Cerebellar cortex (tissue), 1 donor: ENCODE data around the gene CFAP99.
"Not testable (repeated sequence)": the region's sequence is repeated elsewhere in the genome, so short reads cannot be mapped to it uniquely, and the experiment has no call there.

Source experiments
- DNase-seq: peaks from one replicate; pipeline ENCODE4 v3.0.0-alpha.2; 2015; ENCODE audit warnings: low spot score

The CFAP99 gene

DNA sequence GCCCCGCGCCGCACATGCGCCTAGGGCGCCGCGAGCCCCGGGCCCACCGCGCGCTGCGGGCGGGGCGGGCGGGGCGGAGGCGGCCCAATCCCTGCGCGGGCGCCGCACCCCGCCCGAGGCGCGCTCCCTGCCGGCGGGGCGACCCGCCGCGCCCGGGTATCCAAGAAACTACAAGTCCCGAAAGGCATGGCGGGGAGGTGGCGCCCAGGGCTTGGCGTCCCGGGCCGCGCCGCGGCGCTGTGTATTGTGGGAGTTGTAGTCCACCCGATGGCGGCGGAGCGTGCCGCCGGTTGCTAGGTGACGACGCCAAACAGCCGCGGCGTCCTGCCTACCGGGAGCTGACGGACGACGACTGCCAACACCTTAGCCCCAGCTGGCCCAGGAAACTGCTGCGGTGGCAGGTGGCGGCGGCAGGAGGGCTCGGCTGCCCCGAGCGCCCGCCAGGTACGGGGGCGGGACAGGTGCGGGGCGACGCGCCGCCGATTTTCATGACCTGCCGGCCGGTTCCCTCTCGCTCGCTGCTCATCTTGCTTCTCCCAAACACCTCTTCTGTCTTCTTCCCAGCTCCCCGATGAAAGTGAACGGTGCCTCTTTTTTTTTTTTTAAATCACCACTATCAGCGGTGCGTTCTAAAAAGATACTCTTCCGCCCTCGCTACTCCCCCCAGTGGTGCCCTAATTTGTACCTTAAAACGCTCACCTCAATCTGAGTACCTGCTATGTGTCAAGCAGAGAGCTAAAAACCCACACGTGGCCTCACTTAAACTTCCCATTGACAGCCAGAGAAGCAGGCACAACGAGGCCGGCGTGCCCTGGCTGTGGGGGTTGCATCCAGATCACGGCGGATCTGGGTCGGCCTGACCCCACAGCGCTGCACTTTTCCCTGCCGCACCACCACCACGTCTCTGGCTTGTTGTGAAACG lies at the start of gene CFAP99:
Gene CFAP99, plus strand, starts transcription at position 306 of the 922 bp plus-strand sequence.
- peak; percentile 96 for DNase-seq

DNA sequence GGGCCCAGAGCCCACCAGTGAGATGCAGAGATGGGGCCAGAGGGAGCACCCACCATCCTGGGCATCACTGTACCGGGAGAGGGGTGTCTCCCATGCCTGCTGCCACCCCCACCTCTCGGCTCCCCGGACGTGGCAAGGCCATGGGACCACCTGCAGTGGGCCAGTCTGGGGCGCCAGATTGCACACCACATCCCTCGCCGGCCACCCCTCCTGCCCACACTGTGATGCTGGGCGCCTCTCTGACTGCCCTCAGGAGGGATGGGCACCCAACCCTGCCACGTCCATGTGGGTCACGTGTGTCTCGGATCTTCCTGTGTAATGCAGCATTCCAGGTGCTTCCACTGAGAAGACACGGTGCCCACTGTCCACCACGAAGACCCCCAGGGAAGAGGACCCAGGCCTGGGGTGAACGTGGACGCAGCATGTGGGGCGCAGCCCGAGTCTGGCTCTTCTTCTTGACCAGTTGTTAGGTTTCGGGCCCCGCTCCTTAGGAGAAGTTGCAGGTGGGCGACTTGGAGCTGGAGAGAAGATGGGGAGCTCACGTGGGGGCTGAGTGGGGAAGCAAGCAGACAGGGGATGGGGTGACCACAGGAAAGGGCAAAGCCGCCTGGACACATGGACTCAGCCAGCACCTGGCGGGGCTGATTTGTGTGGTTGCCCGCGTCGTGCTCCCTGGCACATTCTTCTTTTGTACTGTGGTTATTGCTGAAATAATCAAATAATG lies 48.0 kb upstream of the CFAP99 start:
- DNase-seq, result no peak

DNA sequence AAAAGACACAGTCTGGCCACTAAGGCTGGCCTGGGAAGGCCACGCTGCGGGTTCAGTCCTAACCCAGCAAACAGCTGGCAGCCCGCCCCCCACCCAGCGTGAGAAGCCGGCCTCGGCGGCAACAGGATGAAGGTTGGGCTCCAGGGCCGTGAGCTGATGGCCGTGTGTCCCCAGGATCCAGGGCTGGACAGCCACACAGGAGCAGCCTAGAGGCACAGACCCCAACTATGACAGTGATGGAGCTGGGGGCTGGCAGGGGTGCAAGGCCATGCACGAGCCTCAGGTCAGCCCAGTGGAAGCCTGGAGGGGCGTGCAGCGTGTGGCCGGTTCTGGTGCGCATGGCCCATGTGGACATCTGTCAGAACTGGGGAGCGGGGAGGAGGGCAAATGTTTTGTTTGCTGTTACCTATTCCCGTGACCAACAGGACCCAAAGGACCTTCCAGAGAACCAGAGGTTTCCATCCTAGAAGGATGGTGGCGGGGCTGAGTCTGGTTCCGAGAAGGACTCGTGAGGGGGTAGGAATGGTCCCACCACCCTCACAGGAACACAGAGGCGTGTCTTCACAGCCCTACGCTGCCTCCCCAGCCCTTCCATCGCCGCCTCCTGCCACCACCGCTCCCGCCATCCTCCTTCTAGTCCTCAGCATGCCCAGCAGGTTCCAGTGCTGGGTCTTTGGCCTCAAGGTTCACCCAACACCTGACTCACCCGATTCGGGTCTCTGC lies 46.8 kb upstream of the CFAP99 start:
- DNase-seq, result no peak

DNA sequence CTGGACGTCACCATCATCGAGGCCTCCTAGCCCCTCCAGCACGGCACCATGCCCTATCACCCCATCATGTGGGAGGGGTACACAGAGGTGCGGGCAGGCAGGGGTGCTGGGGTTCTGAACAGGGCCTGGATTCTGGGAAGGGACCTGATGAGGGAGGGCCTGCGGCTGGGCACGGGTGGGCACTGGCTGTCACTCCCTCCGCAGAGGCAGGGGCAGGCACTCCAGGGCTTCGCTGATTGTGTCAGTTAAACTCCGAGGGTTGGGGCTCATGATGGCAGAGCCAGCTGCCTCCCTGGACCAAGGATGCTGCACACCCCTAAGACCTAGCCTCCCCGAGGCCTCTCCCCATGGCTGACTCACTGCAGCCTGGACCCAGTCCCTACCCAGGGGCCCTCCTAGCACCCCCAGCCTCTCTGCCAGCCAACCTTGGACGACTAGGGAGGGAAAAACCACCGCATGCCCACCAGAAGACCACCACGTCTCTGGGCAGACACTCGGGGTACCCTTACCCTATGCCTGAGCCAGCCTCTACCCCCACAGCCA lies 46.2 kb upstream of the CFAP99 start:
- no peak for DNase-seq

GRCh38 chr4:2373532-2373931 lies 45.2 kb upstream of the CFAP99 start:
- DNase-seq, result no peak

GRCh38 chr4:2375427-2375826 lies 43.3 kb upstream of the CFAP99 start:
- no peak for DNase-seq

- no peak for DNase-seq
These were observed 41.5 kb upstream of the CFAP99 start for GRCh38 chr4:2377241-2377640.

DNA sequence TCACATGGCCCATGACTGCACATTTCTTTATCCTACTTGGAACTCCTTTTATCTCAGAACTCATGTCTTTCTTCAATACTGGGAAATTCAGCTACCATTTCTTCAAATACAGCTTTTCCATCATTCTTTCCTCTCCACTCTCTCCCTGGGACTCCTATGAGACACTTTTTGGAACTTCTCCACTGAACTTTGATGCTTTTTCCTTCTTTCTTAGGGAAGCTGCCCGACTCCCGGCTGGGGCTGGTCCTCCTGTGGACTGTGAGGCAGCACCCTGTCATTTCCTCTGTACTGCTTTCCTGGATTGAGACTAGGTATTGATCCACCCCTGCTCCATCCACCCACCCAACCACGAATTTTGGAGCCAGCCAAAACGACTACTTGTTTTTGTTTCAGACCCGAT lies 40.4 kb upstream of the CFAP99 start:
- DNase-seq, result no peak

- no peak for DNase-seq
These were observed 39.9 kb upstream of the CFAP99 start for GRCh38 chr4:2378898-2379297.

DNA sequence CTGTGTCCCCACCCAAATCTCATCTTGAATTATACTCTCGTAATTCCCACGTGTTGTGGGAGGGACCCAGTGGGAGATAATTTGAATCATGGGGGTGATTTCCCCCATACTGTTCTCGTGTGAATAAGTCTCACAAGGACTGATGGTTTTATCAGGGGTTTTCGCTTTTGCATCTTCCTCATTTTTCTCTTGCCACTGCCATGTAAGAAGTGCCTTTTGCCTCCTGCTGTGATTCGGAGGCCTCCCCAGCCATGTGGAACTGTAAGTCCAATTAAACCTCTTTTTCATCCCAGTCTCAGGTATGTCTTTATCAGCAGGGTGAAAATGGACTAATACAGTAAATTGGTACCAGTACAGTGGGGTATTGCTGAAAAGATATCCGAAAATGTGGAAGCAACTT lies 38.2 kb upstream of the CFAP99 start:
- not testable (repeated sequence) for DNase-seq

DNA sequence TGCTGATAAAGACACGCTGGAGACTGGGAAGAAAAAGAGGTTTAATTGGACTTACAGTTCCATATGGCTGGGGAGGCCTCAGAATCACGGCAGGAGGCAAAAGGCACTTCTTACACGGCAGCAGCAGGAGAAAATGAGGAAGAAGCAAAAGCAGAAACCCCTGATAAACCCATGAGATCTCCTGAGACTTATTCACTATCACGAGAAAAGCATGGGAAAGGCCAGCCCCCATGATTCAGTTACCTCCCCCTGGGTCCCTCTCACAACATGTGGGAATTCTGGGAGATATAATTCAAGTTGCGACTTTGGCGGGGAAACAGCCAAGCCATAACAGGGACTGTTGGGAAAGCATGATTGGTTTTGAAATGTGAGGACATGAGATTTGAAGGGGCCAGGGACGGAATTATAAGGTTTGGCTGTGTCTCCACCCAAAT lies 36.0 kb upstream of the CFAP99 start:
- DNase-seq, result not testable (repeated sequence)

DNA sequence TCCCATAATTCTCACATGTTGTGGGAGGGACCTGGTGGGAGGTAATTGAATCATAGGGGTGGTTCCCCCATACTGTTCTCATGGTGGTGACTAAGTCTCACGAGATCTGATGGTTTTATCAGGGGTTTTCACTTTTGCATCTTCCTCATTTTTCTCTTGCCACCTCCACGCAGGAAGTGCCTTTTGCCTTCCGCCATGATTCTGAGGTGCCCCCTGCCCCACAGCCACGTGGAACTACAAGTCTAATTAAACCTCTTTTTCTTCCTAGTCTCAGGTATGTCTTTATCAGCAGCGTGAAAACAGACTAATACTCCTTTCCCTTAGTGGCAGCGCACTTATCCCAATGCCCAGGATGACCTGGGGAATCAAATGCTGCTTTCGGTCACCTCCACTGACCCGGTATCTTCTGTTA lies 35.5 kb upstream of the CFAP99 start:
- not testable (repeated sequence) for DNase-seq

GRCh38 chr4:2383760-2384159 lies 35.0 kb upstream of the CFAP99 start:
- no peak for DNase-seq

- no peak for DNase-seq
These were observed 34.5 kb upstream of the CFAP99 start for GRCh38 chr4:2384245-2384644.

DNA sequence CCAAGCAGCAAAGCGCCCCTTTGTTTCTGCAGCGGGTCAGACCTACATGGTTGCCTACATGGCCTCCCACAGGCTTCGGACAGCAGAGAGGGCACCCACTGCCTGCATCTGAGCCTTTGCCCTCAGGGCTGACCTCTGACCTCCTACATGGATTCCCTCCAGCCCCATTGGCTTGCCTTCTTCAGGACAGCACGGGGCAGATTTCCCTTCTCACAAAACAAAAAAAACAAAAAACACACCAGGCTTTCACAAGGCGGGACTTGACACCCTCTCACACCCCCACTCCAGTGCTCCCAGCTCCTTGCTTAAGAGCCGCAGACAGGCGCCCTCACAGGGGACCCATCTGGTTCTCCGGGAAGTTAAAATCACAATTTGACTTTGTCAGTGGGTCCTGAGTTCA lies 33.2 kb upstream of the CFAP99 start:
- no peak for DNase-seq

- no peak for DNase-seq
These were observed 32.0 kb upstream of the CFAP99 start for GRCh38 chr4:2386717-2387116.

GRCh38 chr4:2387218-2387617 lies 31.5 kb upstream of the CFAP99 start:
- no peak for DNase-seq

- DNase-seq, result no peak
These were observed 30.9 kb upstream of the CFAP99 start for GRCh38 chr4:2387829-2388228.

- DNase-seq, result no peak
These were observed 30.1 kb upstream of the CFAP99 start for GRCh38 chr4:2388429-2389182.

DNA sequence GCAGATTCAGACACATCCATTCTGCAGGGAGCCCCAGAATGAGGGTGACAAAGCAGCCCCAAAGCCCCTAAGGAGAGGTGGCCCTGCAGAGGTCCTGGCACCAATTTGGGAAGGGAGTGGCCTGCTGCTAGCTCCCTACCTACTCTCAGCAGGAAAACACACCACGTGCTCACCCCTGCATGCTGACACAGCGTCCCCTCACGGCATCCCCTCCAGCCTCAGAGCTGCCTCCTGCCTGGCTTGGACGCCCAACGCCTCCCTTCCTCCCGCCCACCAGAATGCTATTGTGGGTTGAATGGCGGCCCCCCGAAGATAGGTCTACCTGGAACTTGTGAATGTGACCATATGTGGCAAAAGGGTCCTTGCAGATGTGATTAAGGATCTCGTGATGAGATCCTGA lies 29.1 kb upstream of the CFAP99 start:
- no peak for DNase-seq

DNA sequence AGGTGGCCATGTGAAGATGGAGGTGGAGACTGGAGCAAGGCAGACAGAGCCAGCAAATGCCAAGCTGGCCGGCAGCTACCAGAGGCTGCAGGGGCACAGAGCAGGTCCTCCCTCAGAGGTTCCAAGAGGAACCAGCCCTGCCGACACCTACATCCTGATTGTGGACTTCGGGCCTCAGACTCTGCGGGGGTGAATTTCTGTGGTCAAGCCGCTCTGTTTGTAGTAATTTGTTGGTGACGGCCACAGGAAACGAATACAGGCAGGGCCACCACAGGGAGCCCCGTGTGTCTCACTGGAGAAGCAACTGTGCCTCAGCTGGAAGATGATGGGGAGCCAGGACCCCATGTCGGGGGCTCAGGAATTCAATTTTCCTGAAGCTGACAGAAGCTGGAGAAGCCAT lies 28.6 kb upstream of the CFAP99 start:
- peak; percentile 64 for DNase-seq
